HG02610 (cell line): ENCODE results near the gene TOR1AIP1.
"Not testable (repeated sequence)": the region's sequence is repeated elsewhere in the genome, so short reads cannot be mapped to it uniquely, and the experiment has no call there.

Source experiments
- ATAC-seq: cut with Tn5 transposase; IDR thresholded peaks from one replicate; pipeline ENCODE4 v1.9.1; 2021; ENCODE audit warnings: mild to moderate bottlenecking, moderate library complexity; ENCODE audit not compliant: unreplicated experiment

Gene TOR1AIP1

DNA sequence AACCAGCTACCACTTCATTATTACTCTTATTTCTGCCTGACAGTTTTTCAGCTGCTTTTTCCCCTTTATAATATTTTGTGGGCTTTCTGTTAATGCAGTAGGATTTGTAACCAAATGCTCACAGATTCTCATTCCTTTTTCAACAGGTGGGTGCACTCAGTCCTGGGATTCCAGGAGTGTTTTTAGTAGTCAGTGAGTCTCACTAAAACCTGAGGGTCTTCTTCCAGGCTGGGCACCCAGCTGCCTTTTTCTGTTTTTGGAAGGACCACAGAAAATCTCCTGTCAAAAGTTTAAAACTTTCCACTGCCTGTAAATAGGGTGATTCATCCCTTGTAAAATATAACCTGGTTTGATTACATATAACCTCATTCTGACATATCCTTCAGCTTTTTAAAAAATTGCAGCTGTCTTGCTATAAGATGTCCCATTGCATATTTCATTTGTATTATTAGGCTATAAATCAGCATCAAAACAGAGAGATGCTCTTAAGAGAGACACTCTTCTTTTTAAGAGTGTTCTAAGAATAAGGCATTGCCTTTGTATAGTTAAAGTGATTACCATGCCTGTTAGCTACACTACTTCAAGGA, 55.7 kb downstream of the TOR1AIP1 start:
- ATAC-seq: no peak

DNA sequence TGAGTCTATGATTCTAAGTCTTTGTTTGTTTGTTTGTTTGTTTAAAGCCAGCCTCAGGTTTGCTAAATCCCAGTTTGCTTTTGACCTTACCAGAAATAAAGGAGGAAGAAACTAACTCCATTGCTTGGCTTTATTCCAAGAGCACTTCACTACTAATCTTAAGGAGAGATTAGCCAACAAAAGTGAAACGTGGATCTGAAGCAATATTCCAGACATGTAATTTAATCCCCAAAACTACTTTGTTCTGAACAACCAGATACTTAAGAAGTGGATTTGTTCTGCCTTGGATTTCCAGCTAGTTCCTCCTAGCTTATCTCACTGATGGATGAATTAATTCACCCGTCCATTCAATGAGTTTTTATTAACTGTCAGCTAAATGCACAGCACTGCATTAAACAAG, 56.7 kb downstream of the TOR1AIP1 start:
- ATAC-seq: no peak

- no peak for ATAC-seq
Observed at GRCh38 chr1:179939941-179940340, 57.9 kb downstream of the TOR1AIP1 start.

GRCh38 chr1:179941454-179941853, 59.4 kb downstream of the TOR1AIP1 start:
- ATAC-seq: no peak

DNA sequence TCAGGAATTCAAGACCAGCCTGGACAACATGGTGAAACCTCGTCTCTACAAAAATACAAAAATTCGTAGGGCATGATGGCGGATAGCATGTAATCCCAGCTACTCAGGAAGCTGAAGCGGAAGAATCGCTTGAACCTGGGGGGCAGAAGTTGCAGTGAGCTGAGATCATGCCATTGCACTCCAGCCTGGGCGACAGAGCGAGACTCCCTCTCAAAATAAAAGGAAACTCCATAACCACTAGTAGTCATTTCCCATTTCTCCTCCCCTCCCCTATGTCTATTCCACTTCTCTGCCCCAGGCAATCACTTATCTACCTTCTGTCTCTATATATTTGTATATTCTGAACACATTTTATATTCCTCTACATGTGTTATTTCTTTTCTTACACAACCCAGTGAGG, 68.6 kb downstream of the TOR1AIP1 start:
- no peak for ATAC-seq

GRCh38 chr1:179951383-179952144, 69.5 kb downstream of the TOR1AIP1 start:
- no peak for ATAC-seq

DNA sequence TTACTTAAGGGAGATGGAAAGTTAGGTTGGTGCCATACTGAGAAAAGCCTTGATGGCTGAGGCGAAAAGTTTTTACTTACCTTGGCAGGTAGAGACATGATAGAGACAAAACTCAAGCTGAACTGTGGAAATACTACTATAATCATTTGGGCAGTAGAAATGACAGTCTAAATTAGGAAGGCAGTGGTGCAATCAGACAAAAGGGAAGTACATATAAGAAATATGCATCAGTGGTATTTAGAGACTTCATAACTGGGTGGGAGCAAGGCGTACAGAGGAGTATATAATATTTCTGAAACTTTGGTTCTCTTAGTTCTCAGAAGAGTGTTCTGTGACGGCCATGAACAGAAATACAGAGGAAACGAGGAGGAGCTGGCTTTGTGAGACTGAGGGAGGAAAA, 70.1 kb downstream of the TOR1AIP1 start:
- no peak for ATAC-seq

DNA sequence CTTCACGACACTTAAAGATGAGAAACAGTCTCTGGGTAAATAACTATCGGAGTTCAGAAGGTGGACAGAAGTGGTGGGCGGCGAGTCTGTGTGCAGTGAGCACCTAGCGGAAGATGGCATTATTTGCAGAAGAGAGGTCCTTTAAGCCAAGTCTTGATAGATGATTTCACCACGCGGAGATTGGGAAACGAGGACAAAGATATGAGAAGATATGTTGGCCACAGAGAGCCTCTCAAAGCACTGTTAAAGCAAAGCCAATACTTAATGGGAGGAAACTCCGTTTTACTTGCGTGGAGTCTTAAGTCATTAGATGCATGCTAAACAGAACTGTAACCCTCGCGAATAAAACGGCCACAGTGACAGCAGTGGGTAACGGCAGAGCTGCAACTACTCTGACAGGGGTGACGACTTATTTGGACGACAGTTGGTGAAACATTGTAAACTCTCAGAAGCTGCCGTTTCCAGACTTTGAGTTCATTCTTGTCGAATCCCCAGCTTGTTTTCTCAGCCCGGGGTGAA, 71.9 kb downstream of the TOR1AIP1 start:
- ATAC-seq: no peak

GRCh38 chr1:179954493-179955286, 72.6 kb downstream of the TOR1AIP1 start, which contains the start of gene CEP350:
Gene CEP350, plus strand, starts transcription at chr1:179954810. Its CDS starts 31,372 bp downstream, at chr1:179986182.
- ATAC-seq: peak; percentile 93

DNA sequence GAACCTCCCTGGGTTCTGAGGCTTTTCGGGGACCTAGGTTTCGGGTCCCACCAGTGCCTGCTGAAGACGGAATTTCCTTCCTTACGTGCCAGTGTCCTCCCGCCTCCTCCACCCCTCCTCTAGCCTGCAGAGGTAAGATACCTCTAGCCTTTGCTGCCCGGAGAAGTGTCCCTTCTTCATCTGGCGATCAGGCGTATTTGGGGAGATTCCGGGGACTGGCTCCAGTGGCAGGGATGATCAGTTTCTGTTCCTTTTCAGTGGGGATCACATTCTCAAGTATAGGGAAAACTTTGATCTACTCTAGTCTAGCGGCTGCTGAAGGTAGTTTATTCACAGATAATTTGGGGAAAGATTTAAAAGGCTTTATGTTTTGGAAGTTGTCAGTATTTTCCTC, 73.2 kb downstream of the TOR1AIP1 start:
- peak; percentile 8 for ATAC-seq

- no peak for ATAC-seq
Observed at GRCh38 chr1:179955731-179956130, 73.6 kb downstream of the TOR1AIP1 start.

GRCh38 chr1:179958359-179958758, 76.3 kb downstream of the TOR1AIP1 start:
- no peak for ATAC-seq

GRCh38 chr1:179962168-179962567, 80.1 kb downstream of the TOR1AIP1 start:
- ATAC-seq: not testable (repeated sequence)

DNA sequence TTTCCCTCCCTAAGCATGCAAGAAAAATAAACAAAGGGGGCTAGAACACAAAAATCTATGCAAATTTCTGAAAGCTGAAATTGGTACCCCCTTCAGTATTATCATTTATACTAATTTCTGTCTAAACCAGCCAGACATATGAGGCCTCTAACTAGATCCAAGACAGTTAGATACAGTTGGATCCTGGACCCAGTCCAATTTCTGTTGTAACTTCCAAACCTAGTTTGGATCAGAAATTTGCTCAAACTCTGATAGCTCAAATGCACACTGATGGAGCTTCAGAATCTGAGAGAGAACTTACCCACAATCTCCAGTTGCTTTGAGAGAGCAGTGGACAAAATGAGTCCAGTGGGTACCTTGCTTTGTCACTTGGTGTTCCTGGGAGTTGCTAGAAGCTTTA, 84.5 kb downstream of the TOR1AIP1 start:
- ATAC-seq: no peak

DNA sequence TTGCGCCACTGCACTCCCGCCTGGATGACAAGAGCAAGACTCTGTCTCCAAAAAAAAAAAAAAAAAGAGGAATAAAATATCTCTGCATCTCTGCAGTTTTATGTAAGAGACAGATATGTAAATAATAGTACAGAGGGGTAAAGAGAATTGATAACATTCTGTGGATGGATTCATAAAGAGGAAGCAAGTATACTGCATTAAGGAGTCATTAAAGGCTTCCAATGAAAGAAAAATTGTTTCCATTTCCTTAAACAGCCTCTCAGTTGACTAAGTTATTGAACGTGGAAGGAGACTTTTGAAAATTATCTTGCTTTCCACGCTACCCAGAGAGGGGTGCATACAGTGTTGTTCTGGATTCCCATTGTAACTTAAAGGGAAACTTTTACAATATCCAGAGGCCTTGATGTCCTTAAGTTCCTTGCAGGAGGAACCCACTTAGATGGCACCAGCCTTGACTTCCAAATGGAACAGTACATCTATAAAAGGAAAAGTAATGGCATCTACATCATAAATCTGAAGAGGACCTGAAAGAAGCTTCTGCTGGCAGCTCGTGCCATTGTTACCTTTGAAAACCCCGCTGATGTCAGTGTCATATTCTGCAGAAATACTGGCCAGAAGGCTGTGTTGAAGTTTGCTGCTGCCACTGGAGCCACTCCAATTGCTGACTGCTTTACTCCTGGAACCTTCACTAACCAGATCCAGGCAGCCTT, 86.4 kb downstream of the TOR1AIP1 start:
- ATAC-seq: no peak

GRCh38 chr1:179968994-179969919, 87.2 kb downstream of the TOR1AIP1 start:
- no peak for ATAC-seq
